Neural cell (in vitro differentiated cells): ENCODE data around the gene LECT2. TPM values are rescaled to one million over a fixed set of nuclear protein-coding genes. Genes with fewer than 3 reads are reported as not detected.

Experiments
- H2AFZ ChIP-seq: fragments of 200-600, 300-800 bp; sonication (generic), shearing (Covaris generic); 2 replicates; pipeline ENCODE4 v1.6.0; 2014; ENCODE audit warnings: low read depth, mild to moderate bottlenecking, antibody characterized with exemption, low read length, moderate library complexity
- H3F3A ChIP-seq: fragments of 200-600 bp; shearing (Covaris generic); 2 replicates; pipeline ENCODE4 v1.6.1; 2016; ENCODE audit warnings: mild to moderate bottlenecking, moderate library complexity, mixed read lengths, antibody characterized with exemption, low read length; ENCODE audit not compliant: insufficient read depth, poor library complexity, severe bottlenecking
- H3K27ac ChIP-seq: fragments of 200-600, 300-800 bp; sonication (generic), shearing (Covaris generic); 2 replicates; pipeline ENCODE4 v1.5.1; 2014; ENCODE audit warnings: mild to moderate bottlenecking, low read length, moderate library complexity
- H3K27me3 ChIP-seq: fragments of 300-800, 200-600 bp; sonication (generic), shearing (Covaris generic); 2 replicates; pipeline ENCODE4 v1.6.0; 2014; ENCODE audit warnings: mild to moderate bottlenecking, low read depth, low read length, moderate library complexity; ENCODE audit not compliant: insufficient read depth
- H3K36me3 ChIP-seq: fragments of 300-800, 200-600 bp; sonication (generic), shearing (Covaris generic); 2 replicates; pipeline ENCODE4 v1.5.1; 2014; ENCODE audit warnings: mild to moderate bottlenecking, antibody characterized with exemption, low read length, moderate library complexity; ENCODE audit not compliant: insufficient read depth
- H3K4me2 ChIP-seq: fragments of 300-800, 200-600 bp; sonication (generic), shearing (Covaris generic); 2 replicates; pipeline ENCODE4 v1.6.0; 2014; ENCODE audit warnings: mild to moderate bottlenecking, low read length
- H3K4me3 ChIP-seq: fragments of 300-800, 200-600 bp; sonication (generic), shearing (Covaris generic); 2 replicates; pipeline ENCODE4 v1.5.1; 2014; ENCODE audit warnings: mild to moderate bottlenecking, low read length, moderate library complexity
- H3K79me2 ChIP-seq: fragments of 200-600 bp; shearing (Covaris generic); replicated peaks from 2 replicates; pipeline ENCODE4 v1.6.0; 2014; ENCODE audit warnings: mild to moderate bottlenecking, low read length, moderate library complexity; ENCODE audit not compliant: insufficient read depth
- H3K9ac ChIP-seq: fragments of 300-800, 200-600 bp; sonication (generic), shearing (Covaris generic); 2 replicates; pipeline ENCODE4 v1.6.1; 2016; ENCODE audit warnings: mild to moderate bottlenecking, low read length, mixed read lengths
- H3K9me2 ChIP-seq: fragments of 200-600 bp; shearing (Covaris generic); 2 replicates; pipeline ENCODE4 v1.6.1; 2016; ENCODE audit warnings: mild to moderate bottlenecking, low read length, mixed read lengths; ENCODE audit not compliant: insufficient read depth
- H3K9me3 ChIP-seq: fragments of 200-600, 300-800 bp; sonication (generic), shearing (Covaris generic); 2 replicates; pipeline ENCODE4 v1.6.1; 2016; ENCODE audit warnings: mild to moderate bottlenecking, mixed run types, low read length, moderate library complexity, mixed read lengths
- H4K20me1 ChIP-seq: fragments of 200-600 bp; shearing (Covaris generic); 2 replicates; pipeline ENCODE4 v1.6.1; 2016; ENCODE audit warnings: mild to moderate bottlenecking, mixed run types; ENCODE audit not compliant: insufficient read depth
- EP300 ChIP-seq: fragments of 450-650 bp; conservative IDR thresholded peaks from 2 replicates; pipeline ENCODE4 v1.6.1; 2014; ENCODE audit warnings: antibody characterized with exemption, mild to moderate bottlenecking, moderate library complexity; ENCODE audit not compliant: poor library complexity, severe bottlenecking
- EZH2 ChIP-seq: fragments of 200-600, 300-800 bp; shearing (Covaris generic), sonication (generic); IDR thresholded peaks from 2 replicates; pipeline ENCODE4 v1.6.1; 2014; ENCODE audit warnings: antibody characterized with exemption, low read length, borderline replicate concordance, mild to moderate bottlenecking; ENCODE audit not compliant: insufficient read depth, poor library complexity, severe bottlenecking
- MXI1 ChIP-seq: fragments of 450-650 bp; conservative IDR thresholded peaks from 2 replicates; pipeline ENCODE4 v1.6.1; 2014; ENCODE audit warnings: antibody characterized with exemption, mild to moderate bottlenecking; ENCODE audit not compliant: poor library complexity, severe bottlenecking
- POLR2AphosphoS5 ChIP-seq: IDR thresholded peaks from 2 replicates; pipeline ENCODE4 v1.6.1; 2012
- RAD21 ChIP-seq: fragments of 450-650 bp; conservative IDR thresholded peaks from 2 replicates; pipeline ENCODE4 v1.6.1; 2014; ENCODE audit warnings: antibody characterized with exemption, mild to moderate bottlenecking, moderate library complexity
- REST ChIP-seq: IDR thresholded peaks from 2 replicates; pipeline ENCODE4 v1.6.1; 2012; ENCODE audit warnings: borderline replicate concordance
- SMC3 ChIP-seq: fragments of 450-650 bp; conservative IDR thresholded peaks from 2 replicates; pipeline ENCODE4 v1.6.1; 2014; ENCODE audit warnings: antibody characterized with exemption, mild to moderate bottlenecking, moderate library complexity; ENCODE audit not compliant: poor library complexity
- TAF1 ChIP-seq: IDR thresholded peaks from 2 replicates; pipeline ENCODE4 v1.6.1; 2012; ENCODE audit warnings: low read depth
- polyA plus RNA-seq: library from polyadenylated mRNA; depleted of rRNA; stranded (reverse); fragments of >200 nt; gene quantifications from 2 replicates; pipeline ENCODE4 v1.2.3, GENCODE V29; 2014
- TF ChIP-seq, protein P1 (sequence below): fragments of 450-650 bp; IDR thresholded peaks from 2 replicates; pipeline ENCODE4 v1.5.1; 2014; ENCODE audit warnings: antibody characterized with exemption, mild to moderate bottlenecking, moderate library complexity; ENCODE audit not compliant: poor library complexity, severe bottlenecking

Gene LECT2
- polyA plus RNA-seq, 1 donor from 2014 or later: not detected

- no peak for TF ChIP-seq RAD21
- TF ChIP-seq SMC3: no peak
- TF ChIP-seq POLR2AphosphoS5: peak; percentile 72
- no peak for TF ChIP-seq MXI1
- TF ChIP-seq, protein P1, sequence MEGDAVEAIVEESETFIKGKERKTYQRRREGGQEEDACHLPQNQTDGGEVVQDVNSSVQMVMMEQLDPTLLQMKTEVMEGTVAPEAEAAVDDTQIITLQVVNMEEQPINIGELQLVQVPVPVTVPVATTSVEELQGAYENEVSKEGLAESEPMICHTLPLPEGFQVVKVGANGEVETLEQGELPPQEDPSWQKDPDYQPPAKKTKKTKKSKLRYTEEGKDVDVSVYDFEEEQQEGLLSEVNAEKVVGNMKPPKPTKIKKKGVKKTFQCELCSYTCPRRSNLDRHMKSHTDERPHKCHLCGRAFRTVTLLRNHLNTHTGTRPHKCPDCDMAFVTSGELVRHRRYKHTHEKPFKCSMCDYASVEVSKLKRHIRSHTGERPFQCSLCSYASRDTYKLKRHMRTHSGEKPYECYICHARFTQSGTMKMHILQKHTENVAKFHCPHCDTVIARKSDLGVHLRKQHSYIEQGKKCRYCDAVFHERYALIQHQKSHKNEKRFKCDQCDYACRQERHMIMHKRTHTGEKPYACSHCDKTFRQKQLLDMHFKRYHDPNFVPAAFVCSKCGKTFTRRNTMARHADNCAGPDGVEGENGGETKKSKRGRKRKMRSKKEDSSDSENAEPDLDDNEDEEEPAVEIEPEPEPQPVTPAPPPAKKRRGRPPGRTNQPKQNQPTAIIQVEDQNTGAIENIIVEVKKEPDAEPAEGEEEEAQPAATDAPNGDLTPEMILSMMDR: no peak
- peak; percentile 94 for TF ChIP-seq EP300
- no peak for TF ChIP-seq EZH2
- peak; percentile 61 for TF ChIP-seq REST
- no peak for TF ChIP-seq TAF1
- H3K4me3 ChIP-seq: peak overlapping the region; percentile 28
- no peaks in the 10 kb centered on the region for H3K9me3 ChIP-seq
- no peaks in the 10 kb centered on the region for H3K36me3 ChIP-seq
- no peaks in the 10 kb centered on the region for H3K9me2 ChIP-seq
- no peaks in the 10 kb centered on the region for H3K79me2 ChIP-seq
- H3K4me2 ChIP-seq: no peak overlapping the region
- no peaks in the 10 kb centered on the region for H3F3A ChIP-seq
- no peaks in the 10 kb centered on the region for H4K20me1 ChIP-seq
- peak overlapping the region; percentile 58 for H3K9ac ChIP-seq
- H2AFZ ChIP-seq: no peak overlapping the region
- no peaks in the 10 kb centered on the region for H3K27me3 ChIP-seq
- peak overlapping the region; percentile 84 for H3K27ac ChIP-seq
These were observed 36.6 kb upstream of the LECT2 start for GRCh38 chr5:135991429-135991828.

DNA sequence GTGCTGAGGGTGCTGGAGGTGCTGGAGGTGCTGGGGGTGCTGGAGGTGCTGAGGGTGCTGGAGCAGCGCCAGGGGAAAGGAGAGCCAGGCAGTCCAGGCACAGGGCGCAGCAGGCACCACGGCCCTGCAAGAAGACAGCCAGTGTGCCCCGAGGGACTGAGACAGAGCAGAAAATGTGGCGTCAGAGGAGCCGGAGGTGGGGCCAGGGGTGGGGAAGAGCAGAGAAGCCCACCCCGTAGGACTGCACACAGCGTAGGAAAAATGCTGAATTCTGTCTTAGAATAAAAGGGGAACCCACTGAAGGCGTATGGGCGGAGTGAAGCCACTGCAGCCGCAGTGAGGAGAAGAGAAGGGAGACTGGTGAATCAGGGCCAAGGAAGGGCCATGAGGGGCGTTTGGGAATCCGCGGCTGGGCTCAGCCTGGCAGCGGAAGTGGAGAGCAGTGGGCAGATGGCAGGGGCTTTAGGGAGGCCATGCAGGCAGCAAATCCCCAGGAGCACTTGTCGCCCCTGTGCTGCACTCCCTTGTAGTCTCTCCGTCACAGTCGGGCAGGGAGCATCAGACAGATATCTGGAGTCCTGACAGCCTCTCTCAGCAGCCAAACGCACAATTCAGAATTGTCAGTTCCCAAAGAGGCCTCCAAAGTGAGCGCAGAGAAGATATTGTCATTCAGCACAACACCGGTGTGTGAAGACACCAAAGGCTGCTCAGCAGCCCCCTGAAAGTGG is 35.9 kb upstream of the LECT2 start:
- no peaks in the 10 kb centered on the region for H3K9me3 ChIP-seq
- H3K27me3 ChIP-seq: no peaks in the 10 kb centered on the region
- H3K4me2 ChIP-seq: no peak overlapping the region
- H3K9me2 ChIP-seq: no peaks in the 10 kb centered on the region
- H2AFZ ChIP-seq: no peak overlapping the region
- no peaks in the 10 kb centered on the region for H3K36me3 ChIP-seq
- peak overlapping the region; percentile 58 for H3K9ac ChIP-seq
- H3K4me3 ChIP-seq: peak overlapping the region; percentile 28
- no peaks in the 10 kb centered on the region for H3K79me2 ChIP-seq
- H4K20me1 ChIP-seq: no peaks in the 10 kb centered on the region
- TF ChIP-seq EP300 (no peak), POLR2AphosphoS5 (no peak), TAF1 (no peak), MXI1 (no peak), REST (no peak), RAD21 (no peak), EZH2 (no peak), SMC3 (no peak)
- TF ChIP-seq, protein P1: no peak
- peak overlapping the region; percentile 84 for H3K27ac ChIP-seq
- no peaks in the 10 kb centered on the region for H3F3A ChIP-seq
